ENCODE results near the gene CYP4B1.

- TF ChIP-seq, protein P1, sequence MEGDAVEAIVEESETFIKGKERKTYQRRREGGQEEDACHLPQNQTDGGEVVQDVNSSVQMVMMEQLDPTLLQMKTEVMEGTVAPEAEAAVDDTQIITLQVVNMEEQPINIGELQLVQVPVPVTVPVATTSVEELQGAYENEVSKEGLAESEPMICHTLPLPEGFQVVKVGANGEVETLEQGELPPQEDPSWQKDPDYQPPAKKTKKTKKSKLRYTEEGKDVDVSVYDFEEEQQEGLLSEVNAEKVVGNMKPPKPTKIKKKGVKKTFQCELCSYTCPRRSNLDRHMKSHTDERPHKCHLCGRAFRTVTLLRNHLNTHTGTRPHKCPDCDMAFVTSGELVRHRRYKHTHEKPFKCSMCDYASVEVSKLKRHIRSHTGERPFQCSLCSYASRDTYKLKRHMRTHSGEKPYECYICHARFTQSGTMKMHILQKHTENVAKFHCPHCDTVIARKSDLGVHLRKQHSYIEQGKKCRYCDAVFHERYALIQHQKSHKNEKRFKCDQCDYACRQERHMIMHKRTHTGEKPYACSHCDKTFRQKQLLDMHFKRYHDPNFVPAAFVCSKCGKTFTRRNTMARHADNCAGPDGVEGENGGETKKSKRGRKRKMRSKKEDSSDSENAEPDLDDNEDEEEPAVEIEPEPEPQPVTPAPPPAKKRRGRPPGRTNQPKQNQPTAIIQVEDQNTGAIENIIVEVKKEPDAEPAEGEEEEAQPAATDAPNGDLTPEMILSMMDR (IDR thresholded peaks at IDR 0.05; ENCODE audit: insufficient read depth, low read length, poor library complexity, severe bottlenecking), result no peak
- TF ChIP-seq EZH2phosphoT487 (conservative IDR thresholded peaks at IDR 0.05; ENCODE audit: low read length), result no peak
Observed at GRCh38 chr1:46767649-46768282, 31.1 kb upstream of the CYP4B1 start.

All from SU-DHL-6 (cell line).